ENCODE results near the gene PRCD.
"Not testable (repeated sequence)": the region's sequence is repeated elsewhere in the genome, so short reads cannot be mapped to it uniquely, and the experiment has no call there.

PRCD gene

GRCh38 chr17:76515274-76515949 is 24.4 kb upstream of the PRCD start:
- TF ChIP-seq, protein P1, sequence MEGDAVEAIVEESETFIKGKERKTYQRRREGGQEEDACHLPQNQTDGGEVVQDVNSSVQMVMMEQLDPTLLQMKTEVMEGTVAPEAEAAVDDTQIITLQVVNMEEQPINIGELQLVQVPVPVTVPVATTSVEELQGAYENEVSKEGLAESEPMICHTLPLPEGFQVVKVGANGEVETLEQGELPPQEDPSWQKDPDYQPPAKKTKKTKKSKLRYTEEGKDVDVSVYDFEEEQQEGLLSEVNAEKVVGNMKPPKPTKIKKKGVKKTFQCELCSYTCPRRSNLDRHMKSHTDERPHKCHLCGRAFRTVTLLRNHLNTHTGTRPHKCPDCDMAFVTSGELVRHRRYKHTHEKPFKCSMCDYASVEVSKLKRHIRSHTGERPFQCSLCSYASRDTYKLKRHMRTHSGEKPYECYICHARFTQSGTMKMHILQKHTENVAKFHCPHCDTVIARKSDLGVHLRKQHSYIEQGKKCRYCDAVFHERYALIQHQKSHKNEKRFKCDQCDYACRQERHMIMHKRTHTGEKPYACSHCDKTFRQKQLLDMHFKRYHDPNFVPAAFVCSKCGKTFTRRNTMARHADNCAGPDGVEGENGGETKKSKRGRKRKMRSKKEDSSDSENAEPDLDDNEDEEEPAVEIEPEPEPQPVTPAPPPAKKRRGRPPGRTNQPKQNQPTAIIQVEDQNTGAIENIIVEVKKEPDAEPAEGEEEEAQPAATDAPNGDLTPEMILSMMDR (IDR thresholded peaks at IDR 0.05; ENCODE audit: low read depth, low read length) = no peak
- peak overlapping the region; percentile 36 for H3K4me3 ChIP-seq (ENCODE audit: low read depth, low read length)

- no peak overlapping the region for H3K4me3 ChIP-seq (ENCODE audit: low read depth, low read length)
- TF ChIP-seq, protein P1 (IDR thresholded peaks at IDR 0.05; ENCODE audit: low read depth, low read length) = no peak
These were observed 22.2 kb upstream of the PRCD start for GRCh38 chr17:76517638-76518038.

DNA sequence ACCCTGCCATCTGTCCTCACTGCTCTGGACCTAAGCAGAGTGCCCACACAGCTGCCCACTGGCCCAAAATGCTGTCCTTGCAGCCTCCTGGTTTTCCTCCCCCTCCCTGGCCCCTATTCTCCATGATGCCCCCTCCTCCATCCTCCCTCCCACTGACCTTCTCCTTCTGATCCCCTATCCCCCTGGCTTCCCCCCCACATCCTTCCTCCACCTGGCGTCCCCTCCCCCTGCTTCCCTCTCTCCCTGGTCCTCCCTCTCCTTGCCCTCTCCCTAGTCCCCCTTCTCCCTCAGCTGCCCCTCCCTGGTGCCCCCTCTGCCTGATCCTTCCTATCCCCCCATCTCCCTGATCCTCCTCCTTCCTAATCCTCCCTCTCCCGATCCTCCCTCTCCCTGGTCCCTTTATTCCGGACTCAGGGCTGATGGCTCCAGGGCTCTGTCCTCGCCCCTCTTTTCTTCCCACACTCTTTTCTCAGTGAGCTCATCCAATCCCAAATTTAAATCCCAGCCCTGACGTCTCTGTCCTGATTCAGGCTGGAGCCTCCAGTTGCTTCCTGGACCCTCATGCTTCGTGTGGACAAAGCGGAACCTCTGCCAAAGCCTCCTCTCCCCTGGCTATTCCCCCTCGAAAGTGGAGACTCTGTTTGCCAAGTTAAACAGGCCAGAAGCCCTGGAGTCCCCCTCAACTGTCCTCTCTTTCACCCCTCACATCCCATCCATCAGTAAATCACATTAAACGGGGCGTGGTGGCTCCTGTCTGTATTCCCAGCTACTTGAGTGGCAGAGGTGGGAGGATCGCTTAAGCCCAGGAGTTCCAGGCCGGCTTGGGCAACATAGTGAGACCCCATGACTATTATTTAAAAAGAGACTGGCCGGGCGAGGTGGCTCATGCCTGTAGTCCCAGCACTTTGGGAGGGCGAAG is 20.5 kb upstream of the PRCD start:
- no peak overlapping the region for H3K4me3 ChIP-seq (ENCODE audit: low read depth, low read length)
- TF ChIP-seq, protein P1 (IDR thresholded peaks at IDR 0.05; ENCODE audit: low read depth, low read length) = no peak

DNA sequence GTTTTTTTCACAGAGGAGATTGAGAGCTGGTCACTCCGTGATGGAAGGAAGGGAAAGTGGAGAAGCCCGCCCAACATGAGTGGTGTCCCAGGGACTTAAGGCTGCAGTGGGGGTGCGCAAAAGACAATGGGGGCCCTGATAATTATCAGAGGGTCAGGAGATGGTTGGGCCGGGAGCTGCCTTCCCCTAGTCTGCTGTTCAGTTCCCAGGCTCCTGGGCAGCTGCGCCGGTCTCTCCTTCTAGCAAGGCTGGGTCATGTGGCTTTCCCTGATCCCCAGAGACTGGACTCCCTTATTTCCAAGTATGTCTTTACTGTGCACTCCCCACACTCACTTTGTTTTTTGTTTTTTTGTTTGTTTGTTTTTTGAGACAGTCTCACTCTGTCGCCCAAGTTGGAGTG is 18.6 kb upstream of the PRCD start:
- TF ChIP-seq, protein P1 (IDR thresholded peaks at IDR 0.05; ENCODE audit: low read depth, low read length) = no peak
- H3K4me3 ChIP-seq (ENCODE audit: low read depth, low read length) = no peak overlapping the region

- not testable (repeated sequence) for H3K4me3 ChIP-seq (ENCODE audit: low read depth, low read length)
These were observed 18.2 kb upstream of the PRCD start for GRCh38 chr17:76521683-76522082.

GRCh38 chr17:76523084-76524037 is 16.5 kb upstream of the PRCD start:
- TF ChIP-seq, protein P1 (IDR thresholded peaks at IDR 0.05; ENCODE audit: low read depth, low read length) = peak; percentile 97
- H3K4me3 ChIP-seq (ENCODE audit: low read depth, low read length) = no peak overlapping the region

All from WI38 (cell line).